AG04449 (cell line): ENCODE data around the gene MOGAT3.

Experiments used
- CTCF ChIA-PET: fragments of 350-600 bp; formaldehyde crosslinking; extraction: SDS; loops from one replicate; lab custom pipeline; 2021; ENCODE audit warnings: antibody characterized with exemption; lab: Yijun Ruan, JAX
- POLR2A ChIA-PET: fragments of 400-600, 350-600 bp; formaldehyde crosslinking; extraction: SDS; loops from one replicate; lab custom pipeline; 2020; ENCODE audit warnings: antibody characterized with exemption, inconsistent platforms; lab: Yijun Ruan, JAX
- DNase-seq: peaks from one replicate; pipeline ENCODE4 v3.0.0-alpha.2; 2010; ENCODE audit warnings: low read depth, low spot score
- H3K4me3 ChIP-seq: 2 replicates; pipeline ENCODE4 v1.5.1; 2011; ENCODE audit warnings: low read depth, mild to moderate bottlenecking, control low read depth, low read length
- TF ChIP-seq, protein P1 (sequence below): IDR thresholded peaks from one replicate; pipeline ENCODE4 v1.5.1; 2011; ENCODE audit warnings: mild to moderate bottlenecking, moderate library complexity, low read length, control low read depth, inconsistent platforms; ENCODE audit not compliant: insufficient read depth; ENCODE audit errors: missing control alignments

The MOGAT3 gene

GRCh38 chr7:101173752-101174244 lies 27.0 kb downstream of the MOGAT3 start:
- DNase-seq, result no peak
- H3K4me3 ChIP-seq, result peak overlapping the region; percentile 42
- POLR2A ChIA-PET, result interaction anchor here (1.0 kb wide), 1 partner anchor 46 kb away, joined by 3 read pairs; no protein-coding TSS in a partner anchor
- TF ChIP-seq, protein P1, sequence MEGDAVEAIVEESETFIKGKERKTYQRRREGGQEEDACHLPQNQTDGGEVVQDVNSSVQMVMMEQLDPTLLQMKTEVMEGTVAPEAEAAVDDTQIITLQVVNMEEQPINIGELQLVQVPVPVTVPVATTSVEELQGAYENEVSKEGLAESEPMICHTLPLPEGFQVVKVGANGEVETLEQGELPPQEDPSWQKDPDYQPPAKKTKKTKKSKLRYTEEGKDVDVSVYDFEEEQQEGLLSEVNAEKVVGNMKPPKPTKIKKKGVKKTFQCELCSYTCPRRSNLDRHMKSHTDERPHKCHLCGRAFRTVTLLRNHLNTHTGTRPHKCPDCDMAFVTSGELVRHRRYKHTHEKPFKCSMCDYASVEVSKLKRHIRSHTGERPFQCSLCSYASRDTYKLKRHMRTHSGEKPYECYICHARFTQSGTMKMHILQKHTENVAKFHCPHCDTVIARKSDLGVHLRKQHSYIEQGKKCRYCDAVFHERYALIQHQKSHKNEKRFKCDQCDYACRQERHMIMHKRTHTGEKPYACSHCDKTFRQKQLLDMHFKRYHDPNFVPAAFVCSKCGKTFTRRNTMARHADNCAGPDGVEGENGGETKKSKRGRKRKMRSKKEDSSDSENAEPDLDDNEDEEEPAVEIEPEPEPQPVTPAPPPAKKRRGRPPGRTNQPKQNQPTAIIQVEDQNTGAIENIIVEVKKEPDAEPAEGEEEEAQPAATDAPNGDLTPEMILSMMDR, result no peak
- CTCF ChIA-PET, result interaction anchor here (0.9 to 6.9 kb wide), 9 partner anchors 8 to 115 kb away, joined by 3 to 76 read pairs (median 4); partner anchors contain the start of genes FIS1, VGF and ZNHIT1

DNA sequence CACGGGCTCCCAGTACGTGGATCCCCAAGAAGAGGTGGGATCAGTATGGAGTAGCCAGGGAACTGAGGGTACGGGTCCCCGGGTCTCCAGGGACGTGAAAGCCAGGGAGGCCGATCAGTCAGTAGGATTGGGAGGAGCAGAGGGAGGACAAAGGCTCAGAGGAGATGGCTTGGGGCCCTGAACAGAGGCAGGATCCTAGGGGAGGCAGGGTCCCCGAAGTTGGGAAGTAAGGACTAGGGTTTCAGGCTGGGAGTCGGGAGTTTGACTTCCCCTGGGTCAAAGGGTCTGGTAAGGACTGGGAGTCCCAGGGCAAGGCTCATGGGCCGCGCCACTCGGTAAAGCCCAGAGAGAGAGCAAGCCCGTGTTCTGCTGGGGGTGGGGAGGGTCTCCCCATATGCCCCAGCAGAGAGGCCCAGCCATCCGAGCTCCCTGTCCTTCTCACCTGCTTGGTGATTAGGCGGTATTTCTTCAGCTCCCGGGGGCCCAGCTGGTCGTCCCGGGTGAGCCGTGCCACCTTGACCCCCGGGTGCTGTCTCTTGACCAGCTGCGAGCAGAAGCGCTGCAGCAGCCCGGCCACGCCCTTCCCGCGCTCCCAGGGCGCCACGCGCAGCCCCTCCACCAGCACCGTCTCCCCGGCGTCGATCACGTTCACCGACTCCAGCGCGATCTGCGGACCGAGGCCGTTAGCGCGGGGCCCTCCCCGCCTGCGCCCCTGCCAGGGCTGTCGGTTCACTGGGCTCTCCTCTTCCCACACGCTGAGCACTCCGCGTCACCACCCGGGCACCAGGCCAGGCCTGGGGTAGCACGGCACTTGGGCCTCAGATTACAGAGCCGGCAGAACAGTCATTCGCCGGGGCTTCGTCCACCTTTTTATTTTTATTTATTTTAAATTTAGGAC lies 27.7 kb downstream of the MOGAT3 start:
- TF ChIP-seq, protein P1, result no peak
- peak overlapping the region; percentile 42 for H3K4me3 ChIP-seq
- DNase-seq, result no peak
- CTCF ChIA-PET, result interaction anchor here (0.9 to 6.9 kb wide), 7 partner anchors 7 to 114 kb away, joined by 3 to 76 read pairs (median 5); partner anchors contain the start of genes FIS1, VGF and ZNHIT1
- POLR2A ChIA-PET, result interaction anchor here (0.5 to 1.0 kb wide), 2 partner anchors 40 to 46 kb away, joined by 3 to 6 read pairs; no protein-coding TSS in a partner anchor

- TF ChIP-seq, protein P1, result no peak
- DNase-seq, result no peak
- no peak overlapping the region for H3K4me3 ChIP-seq
- POLR2A ChIA-PET, result interaction anchor here (0.5 kb wide), 1 partner anchor 39 kb away, joined by 6 read pairs; no protein-coding TSS in a partner anchor
- CTCF ChIA-PET, result interaction anchor here (0.9 to 6.9 kb wide), 13 partner anchors 12 to 110 kb away, joined by 3 to 76 read pairs (median 12); partner anchors contain the start of genes PLOD3, TRIM56 and ZNHIT1
These were observed 28.6 kb downstream of the MOGAT3 start for GRCh38 chr7:101172005-101172853.

GRCh38 chr7:101171442-101171837 lies 29.4 kb downstream of the MOGAT3 start:
- H3K4me3 ChIP-seq, result no peak overlapping the region
- no peak for DNase-seq
- POLR2A ChIA-PET, result no interaction called here
- CTCF ChIA-PET, result interaction anchor here (0.8 to 3.1 kb wide), 12 partner anchors 13 to 119 kb away, joined by 3 to 30 read pairs (median 12); partner anchors contain the start of genes PLOD3, TRIM56 and ZNHIT1
- TF ChIP-seq, protein P1, result peak; percentile 47

- TF ChIP-seq, protein P1, result no peak
- ChIA-PET CTCF (interaction anchor here (0.6 to 3.1 kb wide), 18 partner anchors 9 to 273 kb away, joined by 3 to 30 read pairs (median 5); partner anchors contain the start of genes PLOD3, TRIM56 and ZNHIT1), POLR2A (no interaction called here)
- no peak for DNase-seq
- H3K4me3 ChIP-seq, result no peak overlapping the region
These were observed 30.0 kb downstream of the MOGAT3 start for GRCh38 chr7:101170617-101171441.
